CD4-positive, alpha-beta T cell treated with Interleukin-6 at 100 ng/mL for 8 hours (primary cell): ENCODE results near the gene POC5.

Source experiments
- DNase-seq: peaks from one replicate; pipeline ENCODE4 v3.0.0-alpha.2; 2020; ENCODE audit warnings: mixed read lengths, low spot score

The POC5 gene

GRCh38 chr5:75659791-75660450, 57.3 kb downstream of the POC5 start:
- DNase-seq, result no peak

- DNase-seq, result no peak
These were observed 60.8 kb downstream of the POC5 start for GRCh38 chr5:75656311-75657003.

GRCh38 chr5:75654693-75655295, 62.4 kb downstream of the POC5 start:
- DNase-seq, result no peak

GRCh38 chr5:75653521-75653920, 63.7 kb downstream of the POC5 start:
- no peak for DNase-seq

GRCh38 chr5:75651575-75652238, 65.5 kb downstream of the POC5 start:
- DNase-seq, result no peak

DNA sequence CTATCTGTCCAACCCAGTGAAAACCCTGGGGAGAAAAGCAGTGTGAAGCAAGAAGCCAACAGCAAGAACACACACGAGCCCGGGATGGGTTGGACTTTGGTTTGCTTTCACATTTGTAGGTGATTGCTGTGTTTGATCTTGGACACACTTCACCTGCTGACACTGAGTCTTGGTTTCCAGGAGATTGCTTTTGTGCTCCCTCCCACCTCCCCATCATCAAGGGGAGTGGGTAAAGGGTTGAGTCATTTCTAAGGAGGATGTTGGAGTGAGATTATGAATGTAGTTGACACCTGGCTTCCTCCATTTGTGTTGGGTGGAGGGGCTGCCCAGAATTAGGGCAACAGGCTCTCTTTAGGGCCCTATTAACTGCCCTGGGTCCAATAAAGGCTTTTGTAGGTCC, 68.5 kb downstream of the POC5 start:
- DNase-seq, result no peak

DNA sequence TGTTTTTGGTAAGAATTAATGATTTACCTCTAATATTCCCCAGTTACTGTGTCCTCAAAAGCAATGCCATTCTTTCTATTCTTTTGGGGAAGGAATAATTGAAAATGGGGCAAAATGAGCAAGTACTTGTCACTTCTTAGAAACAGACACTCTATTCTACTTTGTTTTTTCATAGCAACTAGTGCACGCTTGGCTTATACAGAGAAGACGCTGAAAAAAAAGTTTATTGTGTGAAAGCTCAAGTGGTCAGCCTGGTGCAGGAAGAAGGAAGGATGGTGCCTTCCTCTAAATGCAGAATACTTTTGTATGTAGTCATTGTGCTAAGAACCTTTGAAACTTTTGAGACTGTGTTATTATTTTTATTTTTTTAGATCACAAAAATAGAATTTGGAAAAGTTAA, 76.4 kb downstream of the POC5 start:
- DNase-seq, result no peak

- DNase-seq, result no peak
These were observed 76.8 kb downstream of the POC5 start for GRCh38 chr5:75640395-75640794.

GRCh38 chr5:75639535-75640311, 77.5 kb downstream of the POC5 start:
- no peak for DNase-seq

DNA sequence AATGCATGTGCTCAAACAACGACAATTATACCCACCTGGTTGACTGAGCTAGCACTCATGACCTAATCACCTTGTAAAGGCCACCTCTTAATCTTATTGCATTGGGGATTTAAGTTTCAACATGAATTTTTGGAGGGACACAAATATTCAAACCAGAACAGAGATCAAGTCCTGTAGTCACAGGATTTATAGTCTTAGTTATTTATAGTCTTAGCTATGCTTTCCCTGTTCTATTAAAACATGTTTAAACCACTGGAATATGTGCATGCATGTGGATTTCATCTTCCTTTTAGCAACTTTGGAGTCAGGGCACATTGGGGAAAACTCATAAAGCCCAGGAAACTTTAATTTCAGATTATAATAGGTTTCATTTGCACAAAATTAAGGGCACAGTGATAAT, 79.3 kb downstream of the POC5 start:
- DNase-seq, result no peak

- no peak for DNase-seq
These were observed 84.9 kb downstream of the POC5 start for GRCh38 chr5:75632321-75632720.

DNA sequence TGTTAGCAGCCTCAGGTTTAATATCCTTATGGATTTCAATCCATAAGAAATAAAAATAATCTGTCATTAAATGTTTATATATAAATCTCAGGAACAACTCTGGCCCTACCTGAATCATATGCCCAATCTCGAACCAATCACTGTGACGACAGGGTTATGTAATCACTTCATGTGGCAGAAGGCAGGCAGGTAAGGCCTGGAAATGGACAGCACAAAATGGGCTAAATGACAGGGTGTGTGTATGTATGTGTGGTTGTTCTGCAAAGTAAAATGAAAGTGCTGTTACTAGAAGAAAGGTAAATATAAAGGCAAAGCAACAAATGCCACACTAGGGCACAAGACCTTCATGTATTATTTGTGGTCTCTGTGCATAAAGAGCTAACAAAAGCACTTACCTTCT, 86.4 kb downstream of the POC5 start:
- no peak for DNase-seq

GRCh38 chr5:75627801-75628200, 89.4 kb downstream of the POC5 start:
- DNase-seq, result no peak

DNA sequence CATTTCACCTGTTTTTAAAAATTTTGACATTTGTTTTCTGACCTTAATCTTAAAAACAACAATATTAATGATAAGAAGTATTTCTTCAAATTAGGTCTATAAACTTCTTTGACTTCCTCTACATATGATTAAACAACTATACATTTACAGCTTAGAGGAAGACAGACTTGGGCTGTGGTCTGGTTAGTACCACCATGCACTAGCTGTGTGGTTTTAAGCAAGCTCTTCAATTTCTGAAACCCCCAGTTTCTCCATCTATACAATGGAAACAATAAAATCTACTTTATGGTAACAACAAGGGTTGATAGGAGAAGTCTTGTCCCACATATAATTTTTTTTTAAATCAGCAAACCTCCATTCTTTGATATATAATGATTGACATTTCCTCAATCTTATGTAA, 90.3 kb downstream of the POC5 start:
- DNase-seq, result no peak
